ENCODE measurements around the gene B4GALNT3.

- TF ChIP-seq POLR2AphosphoS5 (IDR thresholded peaks at IDR 0.05): no peak
- no peak for TF ChIP-seq CTCF (IDR thresholded peaks at IDR 0.05)
- TF ChIP-seq POLR2A (IDR thresholded peaks at IDR 0.05): no peak
Measured at GRCh38 chr12:455821-456220, 3.9 kb upstream of the B4GALNT3 start.
